HG03159 (cell line): ENCODE measurements around the gene CD320.
"Not testable (repeated sequence)": the region's sequence is repeated elsewhere in the genome, so short reads cannot be mapped to it uniquely, and the experiment has no call there.

Experiments used
- ATAC-seq: cut with Tn5 transposase; IDR thresholded peaks from one replicate; pipeline ENCODE4 v1.9.1; 2021; ENCODE audit warnings: mild to moderate bottlenecking, moderate library complexity; ENCODE audit not compliant: unreplicated experiment

Gene CD320

GRCh38 chr19:8310342-8311055 lies 2.3 kb upstream of the CD320 start:
- ATAC-seq: no peak

GRCh38 chr19:8308891-8309291 lies 733 bp upstream of the CD320 start:
- no peak for ATAC-seq

GRCh38 chr19:8307400-8307964 lies 676 bp downstream of the CD320 start:
- no peak for ATAC-seq

- ATAC-seq: no peak
These were observed 1.7 kb downstream of the CD320 start for GRCh38 chr19:8306235-8307054.

GRCh38 chr19:8305798-8306197 lies 2.4 kb downstream of the CD320 start:
- no peak for ATAC-seq

- ATAC-seq: no peak
These were observed 3.1 kb downstream of the CD320 start for GRCh38 chr19:8304841-8305621.

GRCh38 chr19:8302734-8303133 lies 5.4 kb downstream of the CD320 start:
- ATAC-seq: no peak

GRCh38 chr19:8302357-8302691 lies 5.8 kb downstream of the CD320 start:
- ATAC-seq: no peak

- ATAC-seq: not testable (repeated sequence)
These were observed 16.8 kb downstream of the CD320 start for GRCh38 chr19:8291337-8291736.

- not testable (repeated sequence) for ATAC-seq
These were observed 31.6 kb downstream of the CD320 start for GRCh38 chr19:8276508-8276907.

GRCh38 chr19:8269724-8270123 lies 38.4 kb downstream of the CD320 start:
- ATAC-seq: no peak

- no peak for ATAC-seq
These were observed 42.3 kb downstream of the CD320 start for GRCh38 chr19:8265872-8266271.

GRCh38 chr19:8264248-8264647 lies 43.9 kb downstream of the CD320 start:
- ATAC-seq: not testable (repeated sequence)

GRCh38 chr19:8262431-8262830 lies 45.7 kb downstream of the CD320 start:
- no peak for ATAC-seq

- ATAC-seq: no peak
These were observed 46.3 kb downstream of the CD320 start for GRCh38 chr19:8261881-8262280.

- no peak for ATAC-seq
These were observed 46.8 kb downstream of the CD320 start for GRCh38 chr19:8261347-8261746.

GRCh38 chr19:8259922-8260247 lies 48.3 kb downstream of the CD320 start:
- no peak for ATAC-seq

GRCh38 chr19:8259142-8259921 lies 48.8 kb downstream of the CD320 start:
- ATAC-seq: no peak

GRCh38 chr19:8257052-8257443 lies 51.1 kb downstream of the CD320 start:
- no peak for ATAC-seq

GRCh38 chr19:8256276-8257051 lies 51.7 kb downstream of the CD320 start:
- no peak for ATAC-seq
